ENCODE data around the gene MAP3K20. TPM values are rescaled to one million over a fixed set of nuclear protein-coding genes. Genes with fewer than 3 reads are reported as not detected.
"Not testable (repeated sequence)": the region's sequence is repeated elsewhere in the genome, so short reads cannot be mapped to it uniquely, and the experiment has no call there.

The MAP3K20 gene
- 11.9 and 23.1 TPM in 2 replicates for total RNA-seq (2014; rRNA removed; shearing (Covaris generic))

GRCh38 chr2:173075781-173076580, at the start of gene MAP3K20:
Gene MAP3K20, plus strand, starts transcription at chr2:173075846. Its CDS starts 15,186 bp downstream, at chr2:173091032.
- peak; percentile 67 for DNase-seq (ENCODE audit: low read depth)

- no peak for DNase-seq (ENCODE audit: low read depth)
Observed at GRCh38 chr2:173026479-173026878, 49.2 kb upstream of the MAP3K20 start.

GRCh38 chr2:173027181-173028128, 48.2 kb upstream of the MAP3K20 start:
- peak; percentile 73 for DNase-seq (ENCODE audit: low read depth)

GRCh38 chr2:173028141-173028540, 47.5 kb upstream of the MAP3K20 start:
- no peak for DNase-seq (ENCODE audit: low read depth)

GRCh38 chr2:173028671-173029070, 47.0 kb upstream of the MAP3K20 start:
- no peak for DNase-seq (ENCODE audit: low read depth)

GRCh38 chr2:173030561-173031490, 44.8 kb upstream of the MAP3K20 start:
- DNase-seq (ENCODE audit: low read depth), result no peak

GRCh38 chr2:173032032-173032431, 43.6 kb upstream of the MAP3K20 start:
- no peak for DNase-seq (ENCODE audit: low read depth)

GRCh38 chr2:173033084-173033483, 42.6 kb upstream of the MAP3K20 start:
- DNase-seq (ENCODE audit: low read depth), result no peak

GRCh38 chr2:173034143-173034542, 41.5 kb upstream of the MAP3K20 start:
- no peak for DNase-seq (ENCODE audit: low read depth)

GRCh38 chr2:173037245-173038120, 38.2 kb upstream of the MAP3K20 start:
- no peak for DNase-seq (ENCODE audit: low read depth)

- not testable (repeated sequence) for DNase-seq (ENCODE audit: low read depth)
Observed at GRCh38 chr2:173038257-173038656, 37.4 kb upstream of the MAP3K20 start.

- no peak for DNase-seq (ENCODE audit: low read depth)
Observed at GRCh38 chr2:173040729-173041128, 34.9 kb upstream of the MAP3K20 start.

GRCh38 chr2:173043476-173043875, 32.2 kb upstream of the MAP3K20 start:
- DNase-seq (ENCODE audit: low read depth), result peak; percentile 75

- no peak for DNase-seq (ENCODE audit: low read depth)
Observed at GRCh38 chr2:173043897-173044519, 31.6 kb upstream of the MAP3K20 start.

GRCh38 chr2:173044686-173045085, 31.0 kb upstream of the MAP3K20 start:
- peak; percentile 29 for DNase-seq (ENCODE audit: low read depth)

GRCh38 chr2:173045181-173045580, 30.5 kb upstream of the MAP3K20 start:
- DNase-seq (ENCODE audit: low read depth), result no peak

- no peak for DNase-seq (ENCODE audit: low read depth)
Observed at GRCh38 chr2:173048522-173048896, 27.1 kb upstream of the MAP3K20 start.

- DNase-seq (ENCODE audit: low read depth), result peak; percentile 95
Observed at GRCh38 chr2:173048897-173049661, 26.6 kb upstream of the MAP3K20 start.

GRCh38 chr2:173049831-173050230, 25.8 kb upstream of the MAP3K20 start:
- peak; percentile 9 for DNase-seq (ENCODE audit: low read depth)
